Naive thymus-derived CD4-positive, alpha-beta T cell (primary cell): ENCODE results near the gene FRMD8. TPM values are rescaled to one million over a fixed set of nuclear protein-coding genes. Genes with fewer than 3 reads are reported as not detected.
A peak's percentile ranks its signal among the peaks of the same experiment; 100 is the strongest.

Experiments
- ATAC-seq: fragments of 150-1000 bp; cut with Tn5 transposase; 2 replicates; pipeline ENCODE4 v1.10.0; 2021; ENCODE audit warnings: mild to moderate bottlenecking, moderate library complexity
- CTCF ChIA-PET: fragments of 350-600 bp; sonication (Branson Sonifier 250); formaldehyde crosslinking; loops from one replicate; lab custom pipeline; 2021; ENCODE audit warnings: antibody characterized with exemption; lab: Charles Lee
- POLR2A ChIA-PET: fragments of 350-600 bp; sonication (Branson Sonifier 250); formaldehyde crosslinking; loops from one replicate; lab custom pipeline; 2021; ENCODE audit warnings: antibody characterized with exemption, inconsistent platforms; lab: Charles Lee
- DNase-seq, 9 donors: peaks; one replicate each; pipeline versions ENCODE4 v3.0.0 to v3.0.0-alpha.2; 2020 to 2022; ENCODE audit warnings: mixed read lengths in 1 of 9
- H3K27ac ChIP-seq: one replicate; pipeline ENCODE4 v1.7.0; 2013; ENCODE audit warnings: mild to moderate bottlenecking, low read depth, low read length, moderate library complexity
- H3K27me3 ChIP-seq, 2 donors: one replicate each; pipeline ENCODE4 v1.7.0; 2013; ENCODE audit warnings: low read length in 2 of 2, mild to moderate bottlenecking in 2 of 2, moderate library complexity in 2 of 2; ENCODE audit not compliant: control insufficient read depth in 2 of 2, insufficient read depth in 2 of 2
- H3K36me3 ChIP-seq, 3 experiments: 1 replicate in 2 of 3; 2 replicates in 1 of 3; pipeline ENCODE4 v1.7.0; 2013; ENCODE audit warnings: low read length in 3 of 3, mild to moderate bottlenecking in 3 of 3, moderate library complexity in 1 of 3; ENCODE audit not compliant: insufficient read depth in 3 of 3, control insufficient read depth in 2 of 3
- H3K4me1 ChIP-seq, 2 donors: one replicate each; pipeline ENCODE4 v1.7.0; 2013; ENCODE audit warnings: low read length in 2 of 2, mild to moderate bottlenecking in 2 of 2, moderate library complexity in 1 of 2; ENCODE audit not compliant: control insufficient read depth in 2 of 2, insufficient read depth in 2 of 2
- H3K4me3 ChIP-seq: 2 replicates; pipeline ENCODE4 v1.7.0; 2013; ENCODE audit warnings: mild to moderate bottlenecking, low read length
- H3K9me3 ChIP-seq, 3 experiments: 1 replicate in 2 of 3; 2 replicates in 1 of 3; pipeline ENCODE4 v1.7.0; 2013; ENCODE audit warnings: low read length in 3 of 3; ENCODE audit not compliant: control insufficient read depth in 2 of 3
- H3K27ac Mint-ChIP-seq, 9 donors: one replicate each; pipeline ENCODE4 v1.8.0; 2020 to 2022; ENCODE audit warnings: mixed read lengths in 9 of 9, mild to moderate bottlenecking in 8 of 9, moderate library complexity in 5 of 9, inconsistent platforms in 2 of 9
- H3K27me3 Mint-ChIP-seq, 5 donors: one replicate each; pipeline ENCODE4 v1.8.0; 2021 to 2022; ENCODE audit warnings: mixed read lengths in 5 of 5, mild to moderate bottlenecking in 1 of 5
- H3K36me3 Mint-ChIP-seq, 5 donors: one replicate each; pipeline ENCODE4 v1.8.0; 2020 to 2022; ENCODE audit warnings: mixed read lengths in 5 of 5, mild to moderate bottlenecking in 3 of 5, inconsistent platforms in 1 of 5
- H3K4me1 Mint-ChIP-seq, 7 donors: one replicate each; pipeline ENCODE4 v1.8.0; 2020 to 2022; ENCODE audit warnings: mixed read lengths in 7 of 7, mild to moderate bottlenecking in 3 of 7, inconsistent platforms in 1 of 7
- H3K4me3 Mint-ChIP-seq, 10 donors: one replicate each; pipeline ENCODE4 v1.8.0; 2020 to 2022; ENCODE audit warnings: mild to moderate bottlenecking in 10 of 10, mixed read lengths in 10 of 10, moderate library complexity in 6 of 10, inconsistent platforms in 2 of 10
- H3K9me3 Mint-ChIP-seq, 11 donors: one replicate each; pipeline ENCODE4 v1.8.0; 2020 to 2022; ENCODE audit warnings: mixed read lengths in 11 of 11, mild to moderate bottlenecking in 4 of 11, inconsistent platforms in 1 of 11, moderate library complexity in 1 of 11
- intact Hi-C, 2 donors: fragments of 100-400 bp; cut with micrococcal nuclease; formaldehyde crosslinking; loops; one replicate each; pipeline ENCODE4 v1.15.1; 2023
- polyA plus RNA-seq, 2 donors: library from polyadenylated mRNA; unstranded; fragments of 300-500 nt; fragmentation: Illumina TruSeq; gene quantifications; one replicate each; pipeline ENCODE4 v1.2.3, GENCODE V29; 2021
- total RNA-seq, 6 experiments: library from RNA in 5 of 6; stranded (reverse) in 5 of 6; gene quantifications; 1 replicate in 5 of 6; 2 replicates in 1 of 6; pipeline ENCODE4 v1.2.3 and lab custom pipeline; 2021 to 2026

FRMD8 gene
- total and polyA plus RNA-seq, 7 experiments from 2014 or later = 28.9 to 66.8 (median 44.7) TPM

DNA sequence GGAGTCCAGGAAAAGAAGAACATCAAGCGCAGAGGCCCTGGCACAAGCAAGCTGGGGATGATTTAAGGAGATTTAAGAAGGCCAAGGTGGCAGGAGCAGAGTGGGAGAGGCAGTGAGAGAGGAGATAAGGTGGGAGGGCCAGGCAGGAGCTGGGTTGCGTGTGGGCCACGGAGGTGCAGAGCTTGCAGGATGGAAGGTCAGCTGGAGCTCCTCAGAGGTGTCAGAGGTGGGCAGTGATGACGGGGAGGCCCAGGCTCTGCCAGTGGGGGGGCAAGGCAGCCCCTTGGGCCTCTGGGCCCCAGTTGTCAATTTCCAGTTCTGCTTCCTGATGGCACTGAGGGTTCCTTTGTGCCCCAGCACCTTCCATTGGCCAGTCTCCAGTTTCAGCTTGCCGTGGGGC is 6.5 kb downstream of the FRMD8 start:
- Histone ChIP-seq H3K36me3 (peaks cover 0 to 82% (median 13%) of the 10 kb centered on the region in 3 experiments), H3K4me1 (peaks cover 21 to 25% of the 10 kb centered on the region in 2 donors), H3K27ac (no peak overlapping the region), H3K9me3 (no peaks in the 10 kb centered on the region), H3K27me3 (no peaks in the 10 kb centered on the region), H3K4me3 (no peak overlapping the region)
- ATAC-seq (no peak), DNase-seq (no peak)
- H3K36me3 Mint-ChIP-seq = peaks cover 0 to 10% (median 4%) of the 10 kb centered on the region in 5 donors
- H3K4me1 Mint-ChIP-seq = peaks cover 24 to 36% (median 28%) of the 10 kb centered on the region in 7 donors
- POLR2A ChIA-PET = interaction anchor here (1.0 to 17.2 kb wide), 3 partner anchors 10 to 111 kb away, joined by 3 to 460 read pairs (median 5); partner anchors contain the start of genes MALAT1, NEAT1 and SLC25A45
- H3K27me3 Mint-ChIP-seq = no peaks in the 10 kb centered on the region
- intact Hi-C loops = no loop called here
- CTCF ChIA-PET = interaction anchor here (1.9 kb wide), 1 partner anchor 23 kb away, joined by 5 read pairs; no protein-coding TSS in a partner anchor
- H3K27ac Mint-ChIP-seq = peak overlapping the region in 2 of 9 donors; percentile 48 to 65
- peaks cover 0 to 2% (median 0%) of the 10 kb centered on the region in 11 donors for H3K9me3 Mint-ChIP-seq
- H3K4me3 Mint-ChIP-seq = peak overlapping the region in 1 of 10 donors; percentile 20

DNA sequence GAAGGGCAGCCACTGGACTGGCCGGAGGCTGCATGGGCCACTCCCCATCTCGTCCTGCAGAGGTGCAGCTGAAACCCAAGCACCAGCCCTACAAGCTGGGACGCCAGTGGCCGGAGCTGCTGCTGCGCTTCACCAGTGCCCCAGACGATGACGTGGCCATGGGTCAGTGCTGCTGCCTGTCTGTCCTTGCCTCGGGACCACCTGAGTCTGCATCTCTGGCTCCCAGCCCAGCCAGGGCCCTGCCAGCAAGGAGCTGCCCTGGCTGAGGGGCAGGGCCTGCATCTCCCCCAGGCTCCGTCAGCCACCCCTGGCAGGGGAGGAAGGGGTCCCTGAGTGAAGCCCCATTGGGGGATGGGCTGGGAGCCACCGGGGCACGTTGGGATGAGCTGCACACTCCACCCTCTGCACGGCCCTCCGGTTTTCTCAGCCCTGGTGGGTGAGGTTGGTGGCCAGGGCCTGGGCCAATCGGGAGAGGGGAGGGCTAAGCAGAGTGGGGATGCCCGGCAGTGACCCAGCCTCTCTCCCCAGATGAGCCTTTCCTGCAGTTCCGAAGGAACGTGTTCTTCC is 7.2 kb downstream of the FRMD8 start:
- H3K36me3 ChIP-seq = peaks cover 0 to 88% (median 13%) of the 10 kb centered on the region in 3 experiments
- no peaks in the 10 kb centered on the region for H3K9me3 ChIP-seq
- DNase-seq (no peak), ATAC-seq (no peak)
- Mint-ChIP-seq H3K4me3 (no peak overlapping the region), H3K27ac (no peak overlapping the region), H3K4me1 (peaks cover 17 to 29% (median 21%) of the 10 kb centered on the region in 7 donors), H3K36me3 (peaks cover 0 to 15% (median 4%) of the 10 kb centered on the region in 5 donors), H3K27me3 (no peaks in the 10 kb centered on the region), H3K9me3 (peaks cover 0 to 2% (median 0%) of the 10 kb centered on the region in 11 donors)
- no peak overlapping the region for H3K27ac ChIP-seq
- no peaks in the 10 kb centered on the region for H3K27me3 ChIP-seq
- ChIA-PET POLR2A (interaction anchor here (0.7 to 17.2 kb wide), 2 partner anchors 46 to 110 kb away, joined by 3 to 460 read pairs; partner anchors contain the start of gene MALAT1), CTCF (interaction anchor here (1.9 kb wide), 1 partner anchor 22 kb away, joined by 5 read pairs; no protein-coding TSS in a partner anchor)
- peaks cover 14 to 18% of the 10 kb centered on the region in 2 donors for H3K4me1 ChIP-seq
- intact Hi-C loops = no loop called here
- no peak overlapping the region for H3K4me3 ChIP-seq

DNA sequence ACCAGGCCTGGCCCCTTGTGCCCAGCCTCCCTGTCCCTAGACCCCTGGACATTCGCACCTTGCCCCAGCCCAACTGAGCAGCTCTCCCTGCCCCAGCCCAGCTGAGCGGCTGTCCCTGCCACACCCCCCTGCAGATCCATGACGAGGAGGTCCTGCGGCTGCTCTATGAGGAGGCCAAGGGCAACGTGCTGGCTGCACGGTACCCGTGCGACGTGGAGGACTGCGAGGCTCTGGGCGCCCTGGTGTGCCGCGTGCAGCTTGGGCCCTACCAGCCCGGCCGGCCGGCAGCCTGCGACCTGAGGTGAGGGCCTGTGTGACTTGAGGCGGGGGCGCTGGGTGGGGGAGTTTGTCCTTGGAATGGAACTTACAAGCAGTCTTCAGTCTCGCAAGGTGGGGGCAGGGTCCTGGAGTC is 7.7 kb downstream of the FRMD8 start:
- Mint-ChIP-seq H3K9me3 (peaks cover 0 to 2% (median 0%) of the 10 kb centered on the region in 11 donors), H3K4me1 (peaks cover 12 to 24% (median 15%) of the 10 kb centered on the region in 7 donors), H3K36me3 (peaks cover 0 to 12% (median 4%) of the 10 kb centered on the region in 5 donors), H3K27me3 (no peaks in the 10 kb centered on the region), H3K4me3 (no peak overlapping the region), H3K27ac (no peak overlapping the region)
- no peak overlapping the region for H3K27ac ChIP-seq
- H3K27me3 ChIP-seq = no peaks in the 10 kb centered on the region
- no peak for DNase-seq
- H3K36me3 ChIP-seq = peaks cover 0 to 85% (median 13%) of the 10 kb centered on the region in 3 experiments
- H3K4me1 ChIP-seq = peaks cover 10 to 13% of the 10 kb centered on the region in 2 donors
- ATAC-seq = no peak
- H3K9me3 ChIP-seq = no peaks in the 10 kb centered on the region
- POLR2A ChIA-PET = interaction anchor here (0.7 to 17.2 kb wide), 2 partner anchors 47 to 110 kb away, joined by 3 to 460 read pairs; partner anchors contain the start of gene MALAT1
- intact Hi-C loops = no loop called here
- CTCF ChIA-PET = interaction anchor here (1.9 kb wide), 1 partner anchor 21 kb away, joined by 5 read pairs; no protein-coding TSS in a partner anchor
- H3K4me3 ChIP-seq = no peak overlapping the region

DNA sequence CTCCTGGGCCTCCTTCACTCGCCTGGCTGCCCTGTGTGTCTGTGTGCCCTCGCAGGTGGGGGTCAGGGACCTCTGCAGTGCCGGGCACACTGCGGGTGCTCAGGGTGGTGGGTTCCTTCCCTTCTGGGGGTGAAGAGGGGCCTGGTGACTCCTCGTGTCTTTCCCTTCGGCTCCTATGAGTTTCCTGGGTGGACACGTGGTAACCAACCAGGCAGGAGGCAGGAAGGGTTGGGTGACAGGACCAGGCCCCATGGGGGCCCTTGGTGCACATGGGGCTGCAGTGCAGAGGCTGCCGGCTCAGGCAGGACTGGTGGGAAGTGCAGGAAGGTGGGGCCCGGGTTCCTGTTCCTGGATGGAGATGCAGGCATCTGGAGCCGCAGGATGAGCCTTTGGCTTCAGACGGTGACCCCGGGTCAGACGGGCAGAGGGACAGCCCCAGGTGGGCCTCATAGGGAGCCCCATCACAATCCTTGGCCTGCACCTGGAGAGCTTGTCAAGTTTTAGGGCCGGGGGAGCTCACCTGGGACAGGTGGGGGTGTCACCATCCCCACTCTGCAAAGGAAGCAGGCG is 9.6 kb downstream of the FRMD8 start:
- peaks cover 0 to 17% (median 4%) of the 10 kb centered on the region in 5 donors for H3K36me3 Mint-ChIP-seq
- no peak for ATAC-seq
- no peaks in the 10 kb centered on the region for H3K27me3 ChIP-seq
- ChIA-PET POLR2A (interaction anchor here (0.6 to 1.1 kb wide), 3 partner anchors 9 to 131 kb away, joined by 3 to 4 read pairs (median 3); no protein-coding TSS in a partner anchor), CTCF (no interaction called here)
- no peak overlapping the region for H3K4me3 ChIP-seq
- peaks cover 0 to 10% (median 4%) of the 10 kb centered on the region in 7 donors for H3K4me1 Mint-ChIP-seq
- no peaks in the 10 kb centered on the region for H3K9me3 ChIP-seq
- no peak overlapping the region for H3K4me3 Mint-ChIP-seq
- no peaks in the 10 kb centered on the region for H3K27me3 Mint-ChIP-seq
- H3K27ac Mint-ChIP-seq = no peak overlapping the region
- no peak for DNase-seq
- H3K36me3 ChIP-seq = peaks cover 0 to 89% (median 13%) of the 10 kb centered on the region in 3 experiments
- intact Hi-C loops = no loop called here
- no peak overlapping the region for H3K27ac ChIP-seq
- peaks cover 0 to 2% (median 0%) of the 10 kb centered on the region in 11 donors for H3K9me3 Mint-ChIP-seq
- H3K4me1 ChIP-seq = peaks cover 0 to 3% of the 10 kb centered on the region in 2 donors

DNA sequence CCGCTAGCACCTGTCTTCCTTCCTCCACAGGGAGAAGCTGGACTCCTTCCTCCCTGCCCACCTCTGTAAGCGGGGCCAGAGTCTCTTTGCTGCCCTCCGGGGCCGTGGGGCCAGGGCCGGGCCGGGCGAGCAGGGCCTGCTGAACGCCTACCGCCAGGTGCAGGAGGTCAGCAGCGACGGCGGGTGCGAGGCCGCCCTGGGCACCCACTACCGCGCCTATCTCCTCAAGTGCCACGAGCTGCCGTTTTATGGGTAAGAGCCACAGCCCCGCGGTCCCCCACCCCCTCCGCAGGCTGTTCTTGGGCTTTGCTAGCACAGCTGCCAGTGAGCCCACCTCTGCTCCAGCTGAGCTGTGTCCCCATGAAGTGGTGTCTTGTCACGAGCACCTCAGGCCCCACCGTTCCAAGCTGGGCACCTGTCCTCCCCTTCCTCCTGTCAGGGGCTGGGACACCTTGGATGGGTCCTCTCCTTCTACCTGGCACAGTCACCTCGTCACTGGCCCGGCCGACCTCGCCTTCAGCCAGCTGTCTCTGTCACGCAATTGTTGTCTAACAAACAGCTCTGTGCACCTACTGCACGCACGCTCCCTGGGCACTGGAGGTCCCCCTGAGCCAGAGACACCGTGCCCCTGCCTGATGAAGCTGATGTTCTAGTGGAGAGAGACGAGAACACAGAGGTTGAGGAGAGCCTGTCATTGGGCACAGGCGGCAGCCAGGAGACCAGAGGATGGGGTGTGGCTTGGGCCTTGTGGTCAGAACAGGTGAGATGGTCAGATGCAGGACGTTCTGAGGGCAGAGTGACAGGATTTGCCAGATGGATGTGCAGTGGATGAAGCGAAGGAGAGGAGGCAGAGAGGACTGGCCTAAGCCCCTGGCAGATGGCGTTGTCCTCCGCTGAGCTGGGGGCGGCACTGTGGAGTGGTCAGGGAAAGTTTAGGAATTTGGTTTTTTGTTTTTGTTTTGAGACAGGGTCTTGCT is 10.6 kb downstream of the FRMD8 start:
- peaks cover 0 to 8% (median 4%) of the 10 kb centered on the region in 7 donors for H3K4me1 Mint-ChIP-seq
- ChIA-PET CTCF (no interaction called here), POLR2A (interaction anchor here (0.6 to 1.3 kb wide), 5 partner anchors 10 to 130 kb away, joined by 3 to 4 read pairs (median 3); no protein-coding TSS in a partner anchor)
- Histone ChIP-seq H3K4me1 (peaks cover 0 to 3% of the 10 kb centered on the region in 2 donors), H3K27ac (no peak overlapping the region), H3K36me3 (peaks cover 0 to 89% (median 13%) of the 10 kb centered on the region in 3 experiments), H3K27me3 (no peaks in the 10 kb centered on the region), H3K4me3 (no peak overlapping the region), H3K9me3 (no peaks in the 10 kb centered on the region)
- intact Hi-C loops = no loop called here
- H3K4me3 Mint-ChIP-seq = no peak overlapping the region
- H3K9me3 Mint-ChIP-seq = peaks cover 0 to 2% (median 0%) of the 10 kb centered on the region in 11 donors
- no peak for ATAC-seq
- H3K27ac Mint-ChIP-seq = peak overlapping the region in 3 of 9 donors; percentile 38 to 45 (median 43)
- no peaks in the 10 kb centered on the region for H3K27me3 Mint-ChIP-seq
- DNase-seq = no peak
- H3K36me3 Mint-ChIP-seq = peaks cover 0 to 21% (median 4%) of the 10 kb centered on the region in 5 donors
